Common myeloid progenitor, CD34-positive (primary cell): ENCODE results near the gene OR10K1. TPM values are rescaled to one million over a fixed set of nuclear protein-coding genes. Genes with fewer than 3 reads are reported as not detected.
"Not testable (repeated sequence)": the region's sequence is repeated elsewhere in the genome, so short reads cannot be mapped to it uniquely, and the experiment has no call there.

Source experiments
- CTCF ChIA-PET: fragments of 350-600 bp; sonication (Branson Sonifier 250); formaldehyde crosslinking; loops from one replicate; lab custom pipeline; 2021; ENCODE audit warnings: antibody characterized with exemption; lab: Charles Lee
- POLR2A ChIA-PET: fragments of 350-600 bp; sonication (Branson Sonifier 250); formaldehyde crosslinking; loops from one replicate; lab custom pipeline; 2021; ENCODE audit warnings: antibody characterized with exemption; lab: Charles Lee
- DNase-seq, 3 donors: peaks; one replicate each; pipeline versions ENCODE4 v3.0.0 to v3.0.0-alpha.2; 2013
- H3K27ac ChIP-seq, 2 experiments: 1 replicate in 1 of 2; 2 replicates in 1 of 2; pipeline ENCODE4 v1.7.0; 2013; ENCODE audit warnings: inconsistent platforms in 2 of 2, low read length in 2 of 2, mild to moderate bottlenecking in 2 of 2, low read depth in 1 of 2, moderate library complexity in 1 of 2; ENCODE audit not compliant: severe bottlenecking in 2 of 2, insufficient read depth in 1 of 2, poor library complexity in 1 of 2
- H3K27me3 ChIP-seq, 5 experiments: replicated peaks in 2 of 5; 1 replicate in 3 of 5; 2 replicates in 2 of 5; pipeline versions ENCODE4 v1.6.1 to v1.7.0; 2013; ENCODE audit warnings: low read length in 4 of 5, mild to moderate bottlenecking in 2 of 5, moderate library complexity in 2 of 5, inconsistent platforms in 1 of 5; ENCODE audit not compliant: insufficient read depth in 5 of 5, control insufficient read depth in 4 of 5
- H3K36me3 ChIP-seq, 4 experiments: 1 replicate in 2 of 4; 2 replicates in 2 of 4; pipeline versions ENCODE4 v1.6.1 to v1.7.0; 2013; ENCODE audit warnings: low read length in 3 of 4, control low read depth in 1 of 4, mild to moderate bottlenecking in 1 of 4; ENCODE audit not compliant: control insufficient read depth in 4 of 4, insufficient read depth in 4 of 4
- H3K4me1 ChIP-seq, 4 experiments: 1 replicate in 3 of 4; 2 replicates in 1 of 4; pipeline versions ENCODE4 v1.6.1 to v1.7.1; 2013; ENCODE audit warnings: low read length in 3 of 4, mild to moderate bottlenecking in 3 of 4, control low read depth in 1 of 4, inconsistent platforms in 1 of 4, moderate library complexity in 1 of 4; ENCODE audit not compliant: control insufficient read depth in 4 of 4, insufficient read depth in 4 of 4; ENCODE audit errors: control extremely low read depth in 1 of 4
- H3K4me3 ChIP-seq, 7 experiments: 1 replicate in 4 of 7; 2 replicates in 3 of 7; pipeline versions ENCODE4 v1.5.1 to v1.7.0; 2013; ENCODE audit warnings: mild to moderate bottlenecking in 7 of 7, low read length in 6 of 7, moderate library complexity in 6 of 7, inconsistent platforms in 2 of 7, low read depth in 2 of 7, control low read depth in 1 of 7; ENCODE audit not compliant: insufficient read depth in 4 of 7, control insufficient read depth in 1 of 7; ENCODE audit errors: extremely low read depth in 1 of 7
- H3K9me3 ChIP-seq, 5 experiments: 1 replicate in 4 of 5; 2 replicates in 1 of 5; pipeline versions ENCODE4 v1.6.1 to v1.7.1; 2013; ENCODE audit warnings: low read length in 4 of 5, mild to moderate bottlenecking in 2 of 5, inconsistent platforms in 1 of 5, low read depth in 1 of 5, moderate library complexity in 1 of 5; ENCODE audit not compliant: control insufficient read depth in 4 of 5, insufficient read depth in 2 of 5; ENCODE audit errors: control extremely low read depth in 1 of 5
- WGBS: methylation state at CpG from one replicate; pipeline ENCODE4 v1.1.5; 2013; ENCODE audit not compliant: insufficient coverage; 5-methylcytosine and 5-hydroxymethylcytosine counted together
- polyA plus RNA-seq: library from polyadenylated mRNA; unstranded; fragments of 120-200 nt; gene quantifications from one replicate; pipeline ENCODE4 v1.2.1, GENCODE V29; 2013

The OR10K1 gene, protein sequence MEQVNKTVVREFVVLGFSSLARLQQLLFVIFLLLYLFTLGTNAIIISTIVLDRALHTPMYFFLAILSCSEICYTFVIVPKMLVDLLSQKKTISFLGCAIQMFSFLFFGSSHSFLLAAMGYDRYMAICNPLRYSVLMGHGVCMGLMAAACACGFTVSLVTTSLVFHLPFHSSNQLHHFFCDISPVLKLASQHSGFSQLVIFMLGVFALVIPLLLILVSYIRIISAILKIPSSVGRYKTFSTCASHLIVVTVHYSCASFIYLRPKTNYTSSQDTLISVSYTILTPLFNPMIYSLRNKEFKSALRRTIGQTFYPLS
- not detected for polyA plus RNA-seq

DNA sequence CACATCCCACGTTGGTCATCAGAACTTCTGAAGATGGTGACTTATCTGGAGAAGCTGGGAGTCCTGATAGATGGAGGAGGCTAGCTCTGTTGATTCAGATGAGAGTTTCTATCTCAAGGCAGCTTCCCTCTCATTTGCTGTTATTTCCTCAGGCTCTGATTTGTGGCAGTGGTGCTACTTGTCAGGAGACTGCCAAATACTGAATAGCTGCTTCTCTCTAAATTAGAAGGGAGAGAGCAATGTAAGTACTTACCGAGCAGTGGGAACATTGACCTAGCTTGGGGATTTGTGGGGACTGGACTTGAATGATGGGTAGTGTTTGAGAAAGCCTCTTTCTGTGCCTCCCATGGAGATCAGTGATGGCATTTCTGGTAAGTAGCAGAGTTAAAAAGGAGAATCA lies at the start of gene OR10K1:
TSS of gene OR10K1 (plus strand) at position 301 of the 400 bp plus-strand sequence. CDS start 3,728 bp downstream, outside the sequence.
- no peak within 1 kb of the TSS for H3K27ac ChIP-seq
- ChIA-PET CTCF (no interaction called here), POLR2A (no interaction called here)
- WGBS: no CpG with 5 or more reads among the region's 2 CpGs
- no peaks in the 10 kb centered on the region for H3K4me1 ChIP-seq
- no peak within 1 kb of the TSS for H3K4me3 ChIP-seq
- no peaks in the 10 kb centered on the region for H3K27me3 ChIP-seq
- no peaks in the 10 kb centered on the region for H3K36me3 ChIP-seq
- no peak for DNase-seq
- H3K9me3 ChIP-seq: no peaks in the 10 kb centered on the region

DNA sequence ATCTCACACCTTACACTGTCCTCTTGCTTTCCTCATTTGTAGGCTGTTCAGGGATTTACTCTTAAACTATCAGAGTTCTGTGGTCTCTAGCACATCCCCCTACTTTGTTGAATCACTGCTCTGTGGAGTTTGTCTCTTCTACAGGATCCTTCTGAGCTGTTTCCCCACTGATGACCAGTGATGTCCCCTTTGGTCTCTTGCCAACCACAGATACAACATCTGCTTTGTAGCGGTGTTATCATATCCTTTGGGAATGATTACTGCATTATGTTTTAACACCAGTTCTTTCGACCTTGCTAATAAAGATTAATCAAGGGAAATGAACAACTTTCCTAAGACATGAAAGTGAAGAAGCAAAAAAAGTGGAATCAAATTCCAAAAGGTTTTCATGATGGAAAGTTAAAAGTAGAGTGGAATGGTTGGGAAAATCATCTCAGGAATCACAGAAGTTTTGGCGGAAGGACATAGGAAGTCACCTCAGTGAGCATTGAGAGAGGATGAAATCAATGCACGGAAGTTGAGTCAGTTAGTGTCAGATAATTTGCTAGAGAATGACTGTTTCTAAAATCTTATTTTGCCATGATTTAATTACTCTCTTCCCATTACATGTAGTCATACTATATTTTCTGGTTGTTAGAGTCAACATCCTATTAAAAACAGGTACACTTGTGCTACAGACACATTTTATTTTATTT lies 46.8 kb upstream of the OR10K1 start:
- DNase-seq: no peak
- H3K4me1 ChIP-seq: no peaks in the 10 kb centered on the region
- H3K36me3 ChIP-seq: no peaks in the 10 kb centered on the region
- no peaks in the 10 kb centered on the region for H3K27me3 ChIP-seq
- no peak overlapping the region for H3K4me3 ChIP-seq
- CTCF ChIA-PET: no interaction called here
- H3K27ac ChIP-seq: no peak overlapping the region
- WGBS: 100% methylated on average over 1 of the region's 4 CpGs
- POLR2A ChIA-PET: no interaction called here
- H3K9me3 ChIP-seq: no peaks in the 10 kb centered on the region

DNA sequence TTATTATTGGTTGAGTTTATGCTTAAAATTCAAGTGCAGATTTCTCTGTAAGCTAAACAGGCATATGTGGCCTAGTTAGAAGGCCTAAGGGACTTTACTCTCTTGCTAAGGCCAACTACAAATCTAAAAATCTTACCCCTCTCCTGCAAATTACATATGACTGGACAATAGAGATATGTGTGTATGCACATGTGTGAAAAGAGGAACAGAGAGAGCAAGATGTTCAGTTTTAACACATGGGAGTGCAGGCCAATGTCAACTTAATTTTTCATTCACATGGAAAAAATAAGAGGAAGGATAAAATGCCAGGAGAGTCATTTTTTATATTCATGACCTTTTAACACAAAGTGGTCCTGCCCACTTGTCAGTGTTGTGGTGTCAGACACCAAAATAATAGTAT lies 44.0 kb upstream of the OR10K1 start:
- no peaks in the 10 kb centered on the region for H3K9me3 ChIP-seq
- no peak for DNase-seq
- no peaks in the 10 kb centered on the region for H3K27me3 ChIP-seq
- no peaks in the 10 kb centered on the region for H3K4me1 ChIP-seq
- no peaks in the 10 kb centered on the region for H3K36me3 ChIP-seq
- CTCF ChIA-PET: no interaction called here
- no peak overlapping the region for H3K4me3 ChIP-seq
- POLR2A ChIA-PET: no interaction called here
- no peak overlapping the region for H3K27ac ChIP-seq

DNA sequence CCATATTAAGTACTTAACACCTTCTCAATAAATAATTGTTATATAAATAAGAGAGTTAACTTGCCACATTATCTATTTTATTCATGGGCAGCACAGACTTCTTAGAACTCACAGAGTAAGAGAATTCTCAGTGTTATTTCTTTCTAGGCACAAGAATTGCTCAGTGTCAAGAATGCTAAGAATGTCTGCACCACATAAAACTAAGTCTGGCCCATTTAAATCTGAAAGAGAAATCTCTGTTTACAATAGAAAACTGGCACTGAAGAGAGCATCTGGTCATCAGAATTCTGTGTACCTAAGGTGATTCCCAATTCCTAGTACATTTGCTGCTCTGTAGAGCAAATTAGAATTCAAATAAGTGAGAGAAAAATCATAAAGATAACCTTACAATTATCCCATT lies 39.4 kb upstream of the OR10K1 start:
- H3K36me3 ChIP-seq: no peaks in the 10 kb centered on the region
- H3K4me3 ChIP-seq: no peak overlapping the region
- ChIA-PET POLR2A (no interaction called here), CTCF (no interaction called here)
- DNase-seq: no peak
- peaks cover 0 to 2% (median 0%) of the 10 kb centered on the region in 5 experiments for H3K27me3 ChIP-seq
- peaks cover 0 to 2% (median 0%) of the 10 kb centered on the region in 5 experiments for H3K9me3 ChIP-seq
- no peak overlapping the region for H3K27ac ChIP-seq
- no peaks in the 10 kb centered on the region for H3K4me1 ChIP-seq

DNA sequence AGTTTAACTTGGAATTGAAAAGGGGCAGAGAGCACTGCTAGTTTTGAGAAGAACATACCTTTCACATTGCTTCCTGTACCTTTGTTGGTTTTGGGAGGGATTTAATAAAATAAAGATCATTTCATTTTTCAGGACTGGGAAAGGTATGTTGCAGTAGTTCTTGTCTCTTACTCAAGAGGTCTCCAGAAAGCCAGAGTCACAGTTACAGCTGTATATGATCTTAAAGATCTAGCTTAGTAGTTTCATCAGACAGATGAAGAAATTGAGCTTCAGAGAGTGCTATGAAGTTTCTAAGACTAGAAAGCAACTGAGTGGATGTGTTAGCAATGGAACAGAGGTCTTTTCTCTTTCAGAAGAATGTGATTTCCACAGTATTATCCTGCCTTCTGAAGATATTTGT lies 36.6 kb upstream of the OR10K1 start:
- Histone ChIP-seq H3K27me3 (peaks cover 0 to 2% (median 0%) of the 10 kb centered on the region in 5 experiments), H3K27ac (no peak overlapping the region), H3K9me3 (peaks cover 0 to 2% (median 0%) of the 10 kb centered on the region in 5 experiments), H3K36me3 (no peaks in the 10 kb centered on the region), H3K4me3 (no peak overlapping the region), H3K4me1 (no peaks in the 10 kb centered on the region)
- CTCF ChIA-PET: no interaction called here
- no peak for DNase-seq
- POLR2A ChIA-PET: interaction anchor here (0.6 kb wide), 1 partner anchor 484 kb away, joined by 5 read pairs; no protein-coding TSS in a partner anchor

DNA sequence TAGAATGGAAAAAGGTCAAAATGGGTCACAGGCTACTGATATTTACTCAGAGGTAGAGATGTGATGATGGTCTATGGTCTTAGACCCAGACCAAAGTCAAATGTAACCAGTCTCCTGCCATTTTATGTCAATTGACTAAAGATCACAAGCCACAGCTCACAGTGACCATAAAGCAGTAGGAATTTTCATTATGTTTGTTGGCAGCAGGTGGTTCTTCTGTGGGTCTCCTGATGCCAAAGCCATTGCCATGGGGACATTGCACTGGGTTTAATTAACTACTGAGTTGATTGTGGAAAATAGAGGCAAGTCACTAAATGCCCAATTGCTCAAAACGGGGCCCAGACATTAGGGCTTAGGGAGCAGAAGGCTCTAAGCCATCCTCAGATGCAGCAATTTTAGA lies 35.5 kb upstream of the OR10K1 start, which contains the start of gene OR10K2:
TSS of gene OR10K2 (minus strand) at position 101 of the 400 bp plus-strand sequence. CDS start 5,371 bp downstream, outside the sequence.
- CTCF ChIA-PET: no interaction called here
- H3K9me3 ChIP-seq: peaks cover 0 to 4% (median 0%) of the 10 kb centered on the region in 5 experiments
- H3K27me3 ChIP-seq: peaks cover 0 to 2% (median 0%) of the 10 kb centered on the region in 5 experiments
- POLR2A ChIA-PET: no interaction called here
- no peaks in the 10 kb centered on the region for H3K4me1 ChIP-seq
- no peaks in the 10 kb centered on the region for H3K36me3 ChIP-seq
- H3K27ac ChIP-seq: no peak within 1 kb of the TSS
- no peak for DNase-seq
- WGBS: 100% methylated on average over 1 of the region's 1 CpG
- H3K4me3 ChIP-seq: no peak within 1 kb of the TSS

DNA sequence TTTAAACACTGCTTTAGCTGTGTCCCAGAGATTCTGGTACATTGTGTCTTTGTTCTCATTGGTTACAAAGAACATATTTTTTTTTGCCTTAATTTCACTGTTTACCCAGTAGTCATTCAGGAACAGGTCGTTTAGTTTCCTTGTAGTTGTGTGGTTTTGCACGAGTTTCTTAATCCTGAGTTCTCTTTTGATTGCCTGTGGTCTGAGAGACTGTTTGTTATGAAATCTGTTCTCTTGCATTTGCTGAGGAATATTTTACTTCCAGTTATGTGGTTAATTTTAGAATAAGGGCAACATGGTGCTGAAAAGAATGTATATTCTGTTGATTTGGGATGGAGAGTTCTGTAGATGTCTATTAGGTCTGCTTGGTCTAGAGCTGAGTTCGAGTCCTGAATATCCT lies 31.5 kb upstream of the OR10K1 start:
- H3K36me3 ChIP-seq, H3K27me3 ChIP-seq, POLR2A ChIA-PET, H3K4me1 ChIP-seq, H3K27ac ChIP-seq, DNase-seq, CTCF ChIA-PET, H3K4me3 ChIP-seq: not testable (repeated sequence)
- 100% methylated on average over 1 of the region's 3 CpGs for WGBS
- H3K9me3 ChIP-seq: peaks cover 0 to 16% (median 5%) of the 10 kb centered on the region in 5 experiments
